OCI-LY1 (cell line): ENCODE results near the gene CDC42.
"Not testable (repeated sequence)": the region's sequence is repeated elsewhere in the genome, so short reads cannot be mapped to it uniquely, and the experiment has no call there.

ENCODE experiments used
- H2AFZ ChIP-seq: fragments of 200-600 bp; sonication (generic), shearing (Covaris generic); 2 replicates; pipeline ENCODE4 v1.6.0; 2014; ENCODE audit warnings: antibody characterized with exemption, mild to moderate bottlenecking, low read length
- H3F3A ChIP-seq: fragments of 200-600 bp; sonication (generic), shearing (Covaris generic); 2 replicates; pipeline ENCODE4 v1.6.0; 2014; ENCODE audit warnings: mild to moderate bottlenecking, antibody characterized with exemption, low read length, moderate library complexity; ENCODE audit not compliant: insufficient read depth
- H3K27ac ChIP-seq: fragments of 200-600 bp; sonication (generic); 2 replicates; pipeline ENCODE4 v1.5.1; 2014; ENCODE audit warnings: low read length, mixed run types, mild to moderate bottlenecking, low read depth; ENCODE audit not compliant: poor library complexity, severe bottlenecking
- H3K27me3 ChIP-seq: fragments of 200-600 bp; sonication (generic); 2 replicates; pipeline ENCODE4 v1.6.0; 2014; ENCODE audit warnings: antibody characterized with exemption, mild to moderate bottlenecking, low read length, moderate library complexity; ENCODE audit not compliant: insufficient read depth
- H3K36me3 ChIP-seq: fragments of 200-600 bp; sonication (generic); 2 replicates; pipeline ENCODE4 v1.6.1; 2014; ENCODE audit warnings: mild to moderate bottlenecking, antibody characterized with exemption, low read length, moderate library complexity, mixed read lengths; ENCODE audit not compliant: insufficient read depth
- H3K4me1 ChIP-seq: fragments of 200-600 bp; sonication (generic); 2 replicates; pipeline ENCODE4 v1.5.1; 2014; ENCODE audit warnings: mild to moderate bottlenecking, low read length, moderate library complexity; ENCODE audit not compliant: insufficient read depth, severe bottlenecking
- H3K4me2 ChIP-seq: fragments of 200-600 bp; sonication (generic), shearing (Covaris generic); 2 replicates; pipeline ENCODE4 v1.6.1; 2014; ENCODE audit warnings: low read length
- H3K4me3 ChIP-seq: fragments of 200-600 bp; sonication (generic); 2 replicates; pipeline ENCODE4 v1.5.1; 2014; ENCODE audit warnings: low read length, low read depth, mild to moderate bottlenecking, mixed read lengths; ENCODE audit not compliant: poor library complexity, severe bottlenecking
- H3K79me2 ChIP-seq: fragments of 200-600 bp; shearing (Covaris generic); 2 replicates; pipeline ENCODE4 v1.6.1; 2016; ENCODE audit warnings: mixed run types, low read length, mixed read lengths; ENCODE audit not compliant: insufficient read depth
- H3K9ac ChIP-seq: fragments of 200-600 bp; sonication (generic), shearing (Covaris generic); 2 replicates; pipeline ENCODE4 v1.6.1; 2014; ENCODE audit warnings: mild to moderate bottlenecking, low read length, mixed read lengths
- H3K9me2 ChIP-seq: fragments of 200-600 bp; sonication (generic), shearing (Covaris generic); 2 replicates; pipeline ENCODE4 v1.6.1; 2014; ENCODE audit warnings: low read depth, mild to moderate bottlenecking, low read length, mixed read lengths
- H3K9me3 ChIP-seq: fragments of 200-600 bp; shearing (Covaris generic); 2 replicates; pipeline ENCODE4 v1.6.1; 2014; ENCODE audit warnings: low read length, mixed read lengths
- H4K20me1 ChIP-seq: fragments of 200-600 bp; sonication (generic), shearing (Covaris generic); 2 replicates; pipeline ENCODE4 v1.6.0; 2016; ENCODE audit warnings: mild to moderate bottlenecking, low read length; ENCODE audit not compliant: insufficient read depth
- CTCF ChIP-seq: fragments of 200-600 bp; sonication (generic), shearing (Covaris generic); IDR thresholded peaks from 2 replicates; pipeline ENCODE4 v1.5.1; 2017; ENCODE audit warnings: mild to moderate bottlenecking, antibody characterized with exemption, low read length, moderate library complexity, mixed read lengths
- EZH2 ChIP-seq: fragments of 200-600 bp; sonication (generic), shearing (Covaris generic); IDR thresholded peaks from 2 replicates; pipeline ENCODE4 v1.8.0; 2017; ENCODE audit warnings: borderline replicate concordance, mixed run types, mild to moderate bottlenecking, antibody characterized with exemption, low read length, moderate library complexity, mixed read lengths

The CDC42 gene

GRCh38 chr1:22007262-22007661 is 45.2 kb upstream of the CDC42 start:
- H3K36me3 ChIP-seq, H3K9ac ChIP-seq, H3F3A ChIP-seq, H3K9me3 ChIP-seq, H3K4me3 ChIP-seq, H4K20me1 ChIP-seq, H3K27ac ChIP-seq, H3K4me1 ChIP-seq, H3K9me2 ChIP-seq, H3K79me2 ChIP-seq, H3K4me2 ChIP-seq, H2AFZ ChIP-seq, H3K27me3 ChIP-seq: not testable (repeated sequence)

GRCh38 chr1:22009566-22009965 is 42.9 kb upstream of the CDC42 start:
- H3K36me3 ChIP-seq, H3K4me3 ChIP-seq, H3K27ac ChIP-seq, H3F3A ChIP-seq, H4K20me1 ChIP-seq, H3K27me3 ChIP-seq, H3K79me2 ChIP-seq, H3K9me2 ChIP-seq, H3K9me3 ChIP-seq, H3K9ac ChIP-seq, H2AFZ ChIP-seq, H3K4me2 ChIP-seq, H3K4me1 ChIP-seq: not testable (repeated sequence)

- not testable (repeated sequence) for H3K27ac ChIP-seq, H3K9ac ChIP-seq
Measured at GRCh38 chr1:22012752-22013151, 39.8 kb upstream of the CDC42 start.

GRCh38 chr1:22014575-22015206 is 37.8 kb upstream of the CDC42 start:
- H3K79me2 ChIP-seq, H2AFZ ChIP-seq, H3K36me3 ChIP-seq, H4K20me1 ChIP-seq, H3K9me2 ChIP-seq, H3K9me3 ChIP-seq, H3K27me3 ChIP-seq, H3K4me3 ChIP-seq, H3K9ac ChIP-seq, H3K27ac ChIP-seq, H3F3A ChIP-seq, H3K4me1 ChIP-seq, H3K4me2 ChIP-seq: not testable (repeated sequence)

More at GRCh38 chr1:22012752-22013151, 39.8 kb upstream of the CDC42 start:
- not testable (repeated sequence) for H3F3A ChIP-seq, H3K9me2 ChIP-seq, H3K79me2 ChIP-seq, H3K27me3 ChIP-seq, H3K36me3 ChIP-seq, H3K4me2 ChIP-seq, H3K4me3 ChIP-seq, H3K9me3 ChIP-seq, H4K20me1 ChIP-seq, H3K4me1 ChIP-seq, H2AFZ ChIP-seq

- H3K4me2 ChIP-seq = no peak overlapping the region
- no peaks in the 10 kb centered on the region for H4K20me1 ChIP-seq
- no peaks in the 10 kb centered on the region for H3K9me3 ChIP-seq
- TF ChIP-seq CTCF (peak; percentile 16; the same call in 1 of the 2 replicates), EZH2 (no peak)
- H3K9ac ChIP-seq = no peak overlapping the region
- no peaks in the 10 kb centered on the region for H3K27me3 ChIP-seq
- no peak overlapping the region for H2AFZ ChIP-seq
- H3K4me1 ChIP-seq = peaks cover under 1% of the 10 kb centered on the region
- H3K4me3 ChIP-seq = no peak overlapping the region
- no peaks in the 10 kb centered on the region for H3K9me2 ChIP-seq
- H3K36me3 ChIP-seq = no peaks in the 10 kb centered on the region
- no peaks in the 10 kb centered on the region for H3K79me2 ChIP-seq
- H3F3A ChIP-seq = no peaks in the 10 kb centered on the region
- no peak overlapping the region for H3K27ac ChIP-seq
Measured at GRCh38 chr1:22018583-22019559, 33.6 kb upstream of the CDC42 start.
